Endothelial cell of umbilical vein (primary cell): Measurements from ENCODE around the gene ARHGEF37.

Experiments used
- CTCF ChIP-seq, 2 donors: IDR thresholded peaks; 1 replicate in 1 of 2; 2 replicates in 1 of 2; pipeline ENCODE4 v1.5.1; 2011; ENCODE audit warnings: low read length in 2 of 2, mild to moderate bottlenecking in 2 of 2, moderate library complexity in 2 of 2, control low read depth in 1 of 2, inconsistent platforms in 1 of 2, low read depth in 1 of 2; ENCODE audit not compliant: insufficient read depth in 1 of 2; ENCODE audit errors: extremely low read depth in 1 of 2
- EZH2 ChIP-seq: IDR thresholded peaks from 2 replicates; pipeline ENCODE4 v1.6.1; 2012; ENCODE audit warnings: borderline replicate concordance, low read depth, mild to moderate bottlenecking, moderate library complexity, low read length, inconsistent platforms; ENCODE audit not compliant: severe bottlenecking
- FOS ChIP-seq: IDR thresholded peaks from 2 replicates; pipeline ENCODE4 v1.6.1; 2011; ENCODE audit warnings: mild to moderate bottlenecking, low read length, moderate library complexity, borderline replicate concordance; ENCODE audit not compliant: insufficient read depth
- JUN ChIP-seq: IDR thresholded peaks from 2 replicates; pipeline ENCODE4 v1.6.1; 2011; ENCODE audit warnings: borderline replicate concordance, low read depth; ENCODE audit not compliant: insufficient read length, insufficient read depth
- MAX ChIP-seq: IDR thresholded peaks from 2 replicates; pipeline ENCODE4 v1.6.1; 2011; ENCODE audit not compliant: insufficient read depth, insufficient read length
- MYC ChIP-seq: IDR thresholded peaks from one replicate; pipeline ENCODE4 v1.6.1; 2011; ENCODE audit warnings: mild to moderate bottlenecking, low read depth, low read length
- POLR2A ChIP-seq: IDR thresholded peaks from 2 replicates; pipeline ENCODE4 v1.6.1; 2012; ENCODE audit warnings: low read depth, mild to moderate bottlenecking, control low read depth, low read length
- POLR2AphosphoS5 ChIP-seq: IDR thresholded peaks from 2 replicates; pipeline ENCODE4 v1.6.1; 2012; ENCODE audit warnings: low read depth, mild to moderate bottlenecking, control low read depth, low read length, moderate library complexity; ENCODE audit not compliant: insufficient read depth

GRCh38 chr5:149581931-149582768 is 852 bp downstream of the ARHGEF37 start:
- TF ChIP-seq CTCF (IDR thresholded peaks at IDR 0.05; ENCODE audit: extremely low read depth in 1 of 2, insufficient read depth in 1 of 2, low read depth in 1 of 2, low read length in 2 of 2) = no peak
- no peak for TF ChIP-seq EZH2
- peak; percentile 62 for TF ChIP-seq POLR2A
- TF ChIP-seq POLR2AphosphoS5 = no peak
- no peak for TF ChIP-seq JUN
- no peak for TF ChIP-seq MYC
- TF ChIP-seq MAX = no peak
- no peak for TF ChIP-seq FOS
